Heart right ventricle (tissue), 16 donors: Measurements from ENCODE around the gene BCL2L1. TPM values are rescaled to one million over a fixed set of nuclear protein-coding genes. Genes with fewer than 3 reads are reported as not detected.
A peak's percentile ranks its signal among the peaks of the same experiment; 100 is the strongest.
"Not testable (repeated sequence)": the region's sequence is repeated elsewhere in the genome, so short reads cannot be mapped to it uniquely, and the experiment has no call there.

Experiments used
- ATAC-seq, 8 donors: fragments of 200-7000 bp; cut with Tn5 transposase; one replicate each; pipeline ENCODE4 v1.9.1; 2020; ENCODE audit warnings: mild to moderate bottlenecking in 8 of 8, moderate library complexity in 8 of 8, moderate number of reproducible peaks in 1 of 8
- DNase-seq, 2 donors: peaks; one replicate each; pipeline ENCODE4 v3.0.0-alpha.2; 2020
- H3K27ac ChIP-seq, 10 donors: fragments of 200-600 bp; sonication (generic) in 2 of 10; one replicate each; pipeline versions ENCODE4 v1.5.0 to v1.8.0; 2020 to 2022; ENCODE audit warnings: mild to moderate bottlenecking in 3 of 10
- H3K27me3 ChIP-seq, 7 donors: fragments of 200-600 bp; one replicate each; pipeline ENCODE4 v1.8.0; 2021 to 2022; ENCODE audit warnings: mild to moderate bottlenecking in 2 of 7
- H3K36me3 ChIP-seq, 9 donors: fragments of 200-600 bp; sonication (generic) in 1 of 9; one replicate each; pipeline versions ENCODE4 v1.5.0 to v1.8.0; 2020 to 2022; ENCODE audit warnings: mild to moderate bottlenecking in 2 of 9
- H3K4me1 ChIP-seq, 9 donors: fragments of 200-600 bp; sonication (generic) in 1 of 9; one replicate each; pipeline versions ENCODE4 v1.5.0 to v1.8.0; 2020 to 2022; ENCODE audit warnings: mild to moderate bottlenecking in 4 of 9
- H3K4me3 ChIP-seq, 10 donors: fragments of 200-600 bp; sonication (generic) in 2 of 10; one replicate each; pipeline versions ENCODE4 v1.5.0 to v1.8.0; 2020 to 2022; ENCODE audit warnings: mild to moderate bottlenecking in 7 of 10, moderate library complexity in 2 of 10
- H3K9me3 ChIP-seq, 11 donors: fragments of 200-600 bp in 10 of 11; sonication (generic) in 2 of 11; one replicate each; pipeline versions ENCODE4 v1.5.0 to v1.8.0; 2013 to 2022; ENCODE audit warnings: mild to moderate bottlenecking in 2 of 11, control low read depth in 1 of 11, moderate library complexity in 1 of 11
- WGBS, 2 donors: extraction: QIAGEN DNeasy Blood & Tissue Kit; methylation state at CpG; one replicate each; pipeline ENCODE4 v1.1.7; 2013; ENCODE audit warnings: inconsistent platforms in 1 of 2; 5-methylcytosine and 5-hydroxymethylcytosine counted together
- intact Hi-C, 10 donors: fragments of 100-400 bp; cut with DNase I; formaldehyde crosslinking; loops; one replicate each; pipeline versions ENCODE4 v1.11.1 to v1.14.2; 2022
- polyA plus RNA-seq, 2 donors: library from polyadenylated mRNA; stranded (reverse); fragments of 200-250 nt; gene quantifications; one replicate each; pipeline ENCODE4 v1.2.3, GENCODE V29; 2013
- total RNA-seq, 10 donors: library from RNA; stranded (reverse); fragmentation: NEBNext Ultra II Directional in 3 of 10; extraction: Animal tissue kit (Norgen Biotek cat#: 25700) in 3 of 10; gene quantifications; one replicate each; pipeline versions ENCODE4 v1.2.1 to v1.2.4, GENCODE V29; 2021 to 2023
- TF ChIP-seq, protein P1 (sequence below), 9 donors: fragments of 200-600 bp; sonication (generic) in 2 of 9; IDR thresholded peaks; one replicate each; pipeline versions ENCODE4 v1.5.0 to v1.8.0; 2021 to 2022; ENCODE audit warnings: antibody characterized with exemption in 9 of 9, mild to moderate bottlenecking in 5 of 9, moderate library complexity in 1 of 9
- donor health status: Arrhythmogenic right ventricular cardiomyopathy.
- donor health status: ischemic (EF 13 %, LVEDD 7.1; RV severe dilation, severe dysfunction).
- donor health status: healthy with polysubstance abuse.
- donor health status: DM: no; HTN: yes; CAD: no.
- donor health status: DM: no; HTN: no; CAD: no.
- donor health status: ischemic (EF 25% LVEDD 6.9; RV normal size, moderate dysfunction).
- donor health status: ischemic (EF 25% LVEDD 5.7; RV mildly dilated, moderate dysfunction).
- donor health status: healthy.
- donor health status: DM: yes; HTN: yes; CAD: no.
- donor health status: Ischemic cardiomyopathy.
- donor health status: ischemic (EF 35%, LVEDD 5.7; RV mildly dilated, moderate dysfunction).
- donor health status: nonischemic (EF 11% LVEDD 7.7; RV severe dilation, severe dysfunction).
- donor health status: DM: yes; HTN: yes; CAD: no.
- donor health status: PGD.
- donor health status: ischemic (EF 29% LVEDD 5.4; RV normal size, mild dysfunction).
- donor health status: nonischemic (EF 23%, LVEDD 6.1; RV moderate dilation, normal function).

The BCL2L1 gene
- total and polyA plus RNA-seq, 12 donors = 34.7 to 128 (median 45.9) TPM

DNA sequence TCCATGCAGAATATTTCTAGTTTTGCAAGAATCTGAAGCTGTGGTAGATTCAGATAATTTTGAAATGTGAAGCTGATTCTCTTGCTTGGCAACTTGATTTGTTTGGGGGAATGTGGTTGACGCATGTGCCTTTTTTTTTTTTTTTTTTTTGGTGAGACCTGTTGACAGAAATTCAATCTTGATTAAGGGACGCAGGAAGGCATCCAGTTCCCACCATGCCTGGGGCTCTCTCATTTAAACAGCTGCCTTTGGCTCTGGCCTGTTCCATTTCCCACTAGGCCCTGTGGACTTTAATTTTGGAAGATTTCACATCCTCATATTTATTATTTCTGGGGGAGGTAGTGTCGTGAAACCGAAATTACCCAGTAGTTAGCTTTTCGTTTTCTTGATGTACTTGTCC lies 25.0 kb upstream of the BCL2L1 start:
- Histone ChIP-seq H3K4me1 (peaks cover 0 to 10% (median 0%) of the 10 kb centered on the region in 9 donors), H3K27me3 (no peaks in the 10 kb centered on the region), H3K4me3 (no peak overlapping the region), H3K27ac (peak overlapping the region in 5 of 10 donors; percentile 25 to 59 (median 46)), H3K36me3 (no peaks in the 10 kb centered on the region), H3K9me3 (no peaks in the 10 kb centered on the region)
- WGBS, 2 donors = 46 to 55% methylated on average over 5 of the region's 5 CpGs
- intact Hi-C loops = no loop called here
- TF ChIP-seq, protein P1, sequence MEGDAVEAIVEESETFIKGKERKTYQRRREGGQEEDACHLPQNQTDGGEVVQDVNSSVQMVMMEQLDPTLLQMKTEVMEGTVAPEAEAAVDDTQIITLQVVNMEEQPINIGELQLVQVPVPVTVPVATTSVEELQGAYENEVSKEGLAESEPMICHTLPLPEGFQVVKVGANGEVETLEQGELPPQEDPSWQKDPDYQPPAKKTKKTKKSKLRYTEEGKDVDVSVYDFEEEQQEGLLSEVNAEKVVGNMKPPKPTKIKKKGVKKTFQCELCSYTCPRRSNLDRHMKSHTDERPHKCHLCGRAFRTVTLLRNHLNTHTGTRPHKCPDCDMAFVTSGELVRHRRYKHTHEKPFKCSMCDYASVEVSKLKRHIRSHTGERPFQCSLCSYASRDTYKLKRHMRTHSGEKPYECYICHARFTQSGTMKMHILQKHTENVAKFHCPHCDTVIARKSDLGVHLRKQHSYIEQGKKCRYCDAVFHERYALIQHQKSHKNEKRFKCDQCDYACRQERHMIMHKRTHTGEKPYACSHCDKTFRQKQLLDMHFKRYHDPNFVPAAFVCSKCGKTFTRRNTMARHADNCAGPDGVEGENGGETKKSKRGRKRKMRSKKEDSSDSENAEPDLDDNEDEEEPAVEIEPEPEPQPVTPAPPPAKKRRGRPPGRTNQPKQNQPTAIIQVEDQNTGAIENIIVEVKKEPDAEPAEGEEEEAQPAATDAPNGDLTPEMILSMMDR (IDR thresholded peaks at IDR 0.05) = no peak
- DNase-seq (peak in 1 of 2 donors; percentile 8), ATAC-seq (peak in 5 of 8 donors; percentile 52 to 73 (median 55))

DNA sequence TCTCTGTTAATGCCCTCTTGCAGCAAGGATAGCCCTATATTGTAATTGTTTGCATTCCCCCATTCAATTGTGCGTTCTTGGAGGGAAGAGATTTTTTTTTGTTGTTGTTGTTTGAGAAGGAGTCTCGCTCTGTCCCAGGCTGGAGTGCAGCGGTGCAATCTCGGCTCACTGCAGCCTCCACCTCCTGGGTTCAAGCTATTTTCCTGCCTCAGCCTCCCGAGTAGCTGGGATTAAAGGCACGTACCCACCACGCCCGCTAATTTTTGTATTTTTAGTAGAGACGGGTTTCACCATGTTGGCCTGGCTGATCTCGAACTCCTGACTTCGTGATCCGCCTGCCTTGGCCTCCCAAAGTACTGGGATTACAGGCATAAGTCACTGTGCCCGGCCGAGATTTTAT lies 24.4 kb upstream of the BCL2L1 start:
- intact Hi-C loops, DNase-seq, H3K36me3 ChIP-seq, H3K27me3 ChIP-seq, ATAC-seq, H3K9me3 ChIP-seq, H3K4me3 ChIP-seq: not testable (repeated sequence)
- WGBS, 2 donors = 91 to 93% methylated on average over 14 of the region's 14 CpGs
- H3K27ac ChIP-seq = peak overlapping the region in 3 of 10 donors; percentile 10 to 59 (median 55)
- H3K4me1 ChIP-seq = peaks cover 0 to 10% (median 0%) of the 10 kb centered on the region in 9 donors

DNA sequence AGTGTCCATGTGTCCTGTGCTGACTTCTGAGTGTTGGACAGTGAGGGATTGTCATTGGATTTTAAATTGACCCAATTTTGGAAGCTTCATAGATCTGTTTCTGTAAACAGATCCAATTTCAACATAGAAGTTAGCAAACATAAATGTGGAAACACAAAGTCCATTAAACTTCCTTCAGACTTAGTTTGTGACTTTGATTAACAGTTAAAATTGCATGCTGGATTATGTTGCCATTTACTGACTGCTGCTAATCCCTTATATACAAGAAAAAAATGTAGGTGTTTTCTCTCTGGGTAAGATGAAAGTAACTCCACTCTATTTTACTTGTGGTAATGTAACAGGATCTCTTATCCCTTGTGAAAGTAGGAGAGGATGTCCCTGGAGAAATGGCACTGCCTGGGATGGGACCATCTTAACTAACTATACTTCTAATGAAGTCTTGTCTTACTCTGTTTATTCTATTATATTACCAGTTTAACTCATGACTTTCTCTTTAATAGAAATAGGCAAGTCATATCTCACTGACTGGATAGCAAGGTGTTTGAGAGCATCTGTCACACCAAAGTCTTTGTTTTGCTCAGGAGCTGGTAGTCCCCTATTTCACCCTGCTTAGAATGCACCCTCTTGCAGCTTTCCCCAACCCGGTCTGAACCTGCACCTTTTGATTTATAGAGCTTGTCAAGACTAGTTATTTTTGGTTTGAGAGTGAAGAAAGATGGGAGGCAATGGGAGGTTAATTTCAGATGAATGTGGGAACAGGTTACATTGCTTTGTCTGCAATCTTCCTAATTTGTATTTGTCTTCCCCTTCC lies 23.6 kb upstream of the BCL2L1 start:
- DNase-seq (no peak), ATAC-seq (no peak)
- no peak overlapping the region for H3K4me3 ChIP-seq
- H3K36me3 ChIP-seq = no peaks in the 10 kb centered on the region
- no peaks in the 10 kb centered on the region for H3K27me3 ChIP-seq
- no peak overlapping the region for H3K27ac ChIP-seq
- TF ChIP-seq, protein P1 (IDR thresholded peaks at IDR 0.05) = no peak
- peaks cover 0 to 13% (median 0%) of the 10 kb centered on the region in 9 donors for H3K4me1 ChIP-seq
- no peaks in the 10 kb centered on the region for H3K9me3 ChIP-seq
- 34 to 49% methylated on average over 1 of the region's 1 CpG for WGBS, 2 donors
- intact Hi-C loops = no loop called here

DNA sequence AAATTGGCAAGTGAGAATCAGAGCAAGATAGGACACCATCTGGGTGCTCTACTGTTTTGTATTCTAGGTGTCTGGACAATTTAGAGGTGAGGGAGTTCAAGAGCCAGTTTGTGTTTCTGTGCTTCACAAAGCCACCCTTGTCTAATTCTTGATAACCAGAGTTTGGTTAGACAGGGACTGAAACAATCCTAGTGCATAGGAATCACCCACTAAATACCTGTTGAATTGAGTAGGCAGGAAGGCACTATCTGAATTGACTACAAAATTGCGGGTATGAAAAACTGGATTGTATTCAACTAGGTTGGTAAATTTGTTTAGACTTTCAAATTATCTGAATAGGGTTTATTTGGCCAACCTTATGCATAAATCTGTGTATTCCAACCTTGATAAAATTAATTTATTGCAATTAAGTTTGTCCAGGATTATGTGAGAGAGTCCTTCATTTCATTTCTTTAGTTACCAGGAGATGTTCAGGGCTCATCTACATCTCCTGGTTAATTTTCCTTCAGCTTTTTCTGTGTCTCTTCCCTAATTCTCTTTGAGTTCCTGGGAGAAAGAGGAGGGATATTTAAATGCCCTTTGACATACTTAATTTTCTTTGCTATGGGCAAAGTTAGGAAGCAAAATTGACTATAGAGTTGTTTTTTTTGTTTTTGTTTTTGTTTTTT lies 18.1 kb upstream of the BCL2L1 start:
- 54 to 59% methylated on average over 1 of the region's 1 CpG for WGBS, 2 donors
- no peaks in the 10 kb centered on the region for H3K36me3 ChIP-seq
- H3K9me3 ChIP-seq = no peaks in the 10 kb centered on the region
- H3K4me1 ChIP-seq = peaks cover 0 to 33% (median 4%) of the 10 kb centered on the region in 9 donors
- H3K4me3 ChIP-seq = peak overlapping the region in 1 of 10 donors; percentile 86
- no peaks in the 10 kb centered on the region for H3K27me3 ChIP-seq
- peak overlapping the region in 1 of 10 donors; percentile 83 for H3K27ac ChIP-seq
- DNase-seq (no peak), ATAC-seq (no peak)
- intact Hi-C loops = no loop called here
- TF ChIP-seq, protein P1 (IDR thresholded peaks at IDR 0.05) = no peak
